GM12878 (cell line): ENCODE results near the gene KIAA0825. TPM values are rescaled to one million over a fixed set of nuclear protein-coding genes. Genes with fewer than 3 reads are reported as not detected.

ENCODE experiments used
- ATAC-seq: fragments of 200-7000 bp; cut with Tn5 transposase; 3 replicates; pipeline ENCODE4 v1.9.1; 2020; ENCODE audit warnings: mild to moderate bottlenecking, moderate library complexity
- BruUV-seq: library from RNA; stranded (reverse); fragments of 400-500 nt; replicated peaks from 2 replicates; lab custom pipeline; 2021; lab: Mats Ljungman, UMichigan
- CTCF ChIA-PET: fragments of 300-600 bp; sonication (Branson Sonifier 250); formaldehyde crosslinking; extraction: SDS; loops from one replicate; lab custom pipeline; 2021; ENCODE audit warnings: inconsistent platforms; lab: Yijun Ruan, JAX
- POLR2A ChIA-PET: fragments of 350-600 bp; formaldehyde crosslinking; extraction: SDS; loops from one replicate; lab custom pipeline; 2021; ENCODE audit warnings: inconsistent platforms; lab: Charles Lee
- RAD21 ChIA-PET: fragments of 300-600 bp; sonication (Branson Sonifier 250); formaldehyde crosslinking; loops from one replicate; lab custom pipeline; 2023; ENCODE audit warnings: antibody characterized with exemption; ENCODE audit not compliant: unreplicated experiment; lab: Charles Lee
- SMC1A ChIA-PET: fragments of 300-600 bp; sonication (Branson Sonifier 250); formaldehyde crosslinking; loops from one replicate; lab custom pipeline; 2023; ENCODE audit not compliant: unreplicated experiment, uncharacterized antibody; lab: Charles Lee
- DNase-seq: peaks from one replicate; pipeline ENCODE4 v3.0.0-alpha.2; 2011; ENCODE audit warnings: low read depth, low spot score
- FAIRE-seq: peaks from 3 replicates; lab custom pipeline; 2011; peaks lifted over from hg19 to GRCh38; lab: Jason Lieb, UNC
- H2AFZ ChIP-seq: 2 replicates; pipeline ENCODE4 v1.6.0; 2011; ENCODE audit warnings: low read depth, low read length, control low read depth; ENCODE audit not compliant: control insufficient read depth
- H3K27ac ChIP-seq: 2 replicates; pipeline ENCODE4 v1.5.1; 2011; ENCODE audit warnings: control low read depth; ENCODE audit not compliant: control insufficient read depth, insufficient read depth
- H3K27me3 ChIP-seq, 2 experiments: replicated peaks in 1 of 2; 2 replicates each; pipeline versions ENCODE4 v1.6.0 to v1.6.1; 2011; ENCODE audit warnings: low read length in 1 of 2; ENCODE audit not compliant: control insufficient read depth in 2 of 2, insufficient read depth in 2 of 2
- H3K36me3 ChIP-seq, 2 experiments: 2 replicates each; pipeline ENCODE4 v1.5.1; 2011; ENCODE audit warnings: low read length in 1 of 2; ENCODE audit not compliant: control insufficient read depth in 2 of 2, insufficient read depth in 2 of 2
- H3K4me1 ChIP-seq: 2 replicates; pipeline ENCODE4 v1.6.1; 2011; ENCODE audit warnings: mild to moderate bottlenecking, low read length, moderate library complexity, mixed read lengths; ENCODE audit not compliant: control insufficient read depth, insufficient read depth
- H3K4me2 ChIP-seq: 2 replicates; pipeline ENCODE4 v1.6.0; 2011; ENCODE audit warnings: control low read depth; ENCODE audit not compliant: control insufficient read depth, insufficient read depth
- H3K4me3 ChIP-seq: fragments of 200-600 bp; sonication (generic); 2 replicates; pipeline ENCODE4 v1.5.1; 2016
- H3K79me2 ChIP-seq: 2 replicates; pipeline ENCODE4 v1.6.0; 2011; ENCODE audit warnings: low read length; ENCODE audit not compliant: control insufficient read depth, insufficient read depth
- H3K9ac ChIP-seq: 2 replicates; pipeline ENCODE4 v1.8.0; 2011; ENCODE audit warnings: low read length, control low read depth, mixed read lengths; ENCODE audit not compliant: control insufficient read depth, insufficient read depth
- H3K9me3 ChIP-seq: replicated peaks from 3 replicates; pipeline ENCODE4 v1.5.1; 2011; ENCODE audit warnings: mild to moderate bottlenecking, low read length; ENCODE audit not compliant: control insufficient read depth, insufficient read depth
- H4K20me1 ChIP-seq: 2 replicates; pipeline ENCODE4 v1.6.0; 2011; ENCODE audit not compliant: control insufficient read depth, insufficient read depth
- BRCA1 ChIP-seq: IDR thresholded peaks from 2 replicates; pipeline ENCODE4 v1.6.1; 2011; ENCODE audit warnings: low read depth, low read length, improper control_type of control experiment
- CBX5 ChIP-seq: sonication (generic); IDR thresholded peaks from 2 replicates; pipeline ENCODE4 v1.6.1; 2016; ENCODE audit warnings: low read depth, moderate library complexity, mild to moderate bottlenecking, inconsistent platforms
- E2F4 ChIP-seq: IDR thresholded peaks from 2 replicates; pipeline ENCODE4 v1.6.1; 2012; ENCODE audit warnings: low read depth, low read length, improper control_type of control experiment
- EGR1 ChIP-seq, 2 experiments: IDR thresholded peaks; 1 replicate in 1 of 2; 2 replicates in 1 of 2; pipeline ENCODE4 v1.6.1; 2011 to 2012; ENCODE audit warnings: low read depth in 2 of 2, low read length in 2 of 2, borderline replicate concordance in 1 of 2, mild to moderate bottlenecking in 1 of 2, moderate library complexity in 1 of 2
- IKZF2 ChIP-seq, 2 experiments: fragments of 450-650 bp; IDR thresholded peaks; 2 replicates each; pipeline ENCODE4 v1.6.1; 2017; ENCODE audit warnings: mild to moderate bottlenecking in 2 of 2, moderate library complexity in 2 of 2
- NFIC ChIP-seq: IDR thresholded peaks from 2 replicates; pipeline ENCODE4 v1.6.1; 2012; ENCODE audit warnings: low read depth, mild to moderate bottlenecking, inconsistent platforms, low read length, moderate library complexity
- RELA ChIP-seq: fragments of 450-650 bp; IDR thresholded peaks from 2 replicates; pipeline ENCODE4 v1.8.0; 2014; ENCODE audit warnings: borderline replicate concordance; ENCODE audit not compliant: partially characterized antibody
- RUNX3 ChIP-seq: IDR thresholded peaks from 2 replicates; pipeline ENCODE4 v1.6.1; 2012; ENCODE audit warnings: low read length, inconsistent platforms
- WGBS: methylation state at CpG from one replicate; pipeline ENCODE4 v1.1.6; 2016; ENCODE audit warnings: low lambda C conversion rate; ENCODE audit not compliant: insufficient replicate concordance, insufficient coverage; ENCODE audit errors: missing lambda C conversion rate; 5-methylcytosine and 5-hydroxymethylcytosine counted together
- in situ Hi-C: fragments of 300-500 bp; cut with MboI; formaldehyde crosslinking; loops from 9 replicates; pipeline ENCODE4 v1.14.3; 2018; ENCODE audit warnings: mixed read lengths
- intact Hi-C: fragments of 100-400 bp; cut with micrococcal nuclease; formaldehyde crosslinking; loops from one replicate; pipeline ENCODE4 v1.14.2; 2022; ENCODE audit not compliant: unreplicated experiment
- polyA plus RNA-seq, 11 experiments: library from polyadenylated mRNA; depleted of rRNA in 4 of 11; unstranded in 6 of 11; stranded (reverse) in 5 of 11; fragments of >200 nt; fragmentation: Nextera tagmentation in 4 of 11; fragmentation: Illumina TruSeq in 1 of 11; extraction: Ambion mirVana in 4 of 11; extraction: Trizol in 1 of 11; gene quantifications; 1 replicate in 1 of 11; 2 replicates in 10 of 11; pipeline versions ENCODE4 v1.2.1 to v1.2.3, GENCODE V29; 2011 to 2016; ENCODE audit warnings: inconsistent platforms in 2 of 11, missing spikeins in 2 of 11, low read depth in 1 of 11
- total RNA-seq, 4 experiments: library from RNA; depleted of rRNA in 3 of 4; stranded (reverse); fragments of >200 nt in 3 of 4; fragmentation: Illumina TruSeq in 1 of 4; extraction: Trizol in 1 of 4; gene quantifications; 2 replicates each; pipeline versions ENCODE4 v1.2.1 to v1.2.3, GENCODE V29; 2013 to 2021

The KIAA0825 gene
- total and polyA plus RNA-seq, 10 of the 15 experiments (the other 5 are each of a cell fraction or from before 2014, with no cell fraction given), result 0.55 to 1.9 (median 1.5) TPM

GRCh38 chr5:94361161-94361560, 257.2 kb downstream of the KIAA0825 start:
- SMC1A ChIA-PET, result no interaction called here
- no peaks in the 10 kb centered on the region for H3K36me3 ChIP-seq
- no peak overlapping the region for H3K9ac ChIP-seq
- ATAC-seq (no peak), DNase-seq (no peak), FAIRE-seq (no peak)
- intact Hi-C loops (no loop called here), in situ Hi-C loops (no loop called here)
- no peak overlapping the region for H2AFZ ChIP-seq
- no peak overlapping the region for H3K4me3 ChIP-seq
- TF ChIP-seq BRCA1, result no peak
- TF ChIP-seq RELA, result no peak
- no peak for TF ChIP-seq E2F4
- no peak for TF ChIP-seq EGR1 (IDR thresholded peaks at IDR 0.05; ENCODE audit: borderline replicate concordance in 1 of 2, low read depth in 2 of 2, low read length in 2 of 2)
- TF ChIP-seq NFIC, result no peak
- no peak for TF ChIP-seq IKZF2 (IDR thresholded peaks at IDR 0.05)
- TF ChIP-seq CBX5, result no peak
- no peak for TF ChIP-seq RUNX3
- CTCF ChIA-PET, result interaction anchor here (1.2 kb wide), 1 partner anchor 10 kb away, joined by 3 read pairs; no protein-coding TSS in a partner anchor
- H3K79me2 ChIP-seq, result no peaks in the 10 kb centered on the region
- H3K4me1 ChIP-seq, result no peaks in the 10 kb centered on the region
- H4K20me1 ChIP-seq, result no peaks in the 10 kb centered on the region
- BruUV-seq, result no TSS peak
- RAD21 ChIA-PET, result no interaction called here
- H3K27me3 ChIP-seq, result no peaks in the 10 kb centered on the region
- 13% methylated on average over 1 of the region's 1 CpG for WGBS
- H3K4me2 ChIP-seq, result no peak overlapping the region
- H3K27ac ChIP-seq, result no peak overlapping the region
- H3K9me3 ChIP-seq, result no peaks in the 10 kb centered on the region
- POLR2A ChIA-PET, result no interaction called here
